OCI-LY7 (cell line): ENCODE data around the gene DOHH. TPM values are rescaled to one million over a fixed set of nuclear protein-coding genes. Genes with fewer than 3 reads are reported as not detected.

Experiments
- BruUV-seq: library from RNA; stranded (reverse); fragments of 400-500 nt; replicated peaks from 2 replicates; lab custom pipeline; 2021; lab: Mats Ljungman, UMichigan
- CTCF ChIA-PET: fragments of 300-600 bp; sonication (Branson Sonifier 250); formaldehyde crosslinking; loops from one replicate; lab custom pipeline; 2022; ENCODE audit warnings: antibody characterized with exemption; ENCODE audit not compliant: unreplicated experiment; lab: Charles Lee
- POLR2A ChIA-PET: fragments of 300-600 bp; sonication (Branson Sonifier 250); formaldehyde crosslinking; loops from one replicate; lab custom pipeline; 2022; ENCODE audit warnings: antibody characterized with exemption; lab: Charles Lee
- DNase-seq: peaks from one replicate; pipeline ENCODE4 v3.0.0-alpha.2; 2015; ENCODE audit warnings: low spot score
- H2AFZ ChIP-seq: fragments of 200-600 bp; sonication (generic), shearing (Covaris generic); 2 replicates; pipeline ENCODE4 v1.6.1; 2014; ENCODE audit warnings: mild to moderate bottlenecking, antibody characterized with exemption, low read length, moderate library complexity
- H3K27ac ChIP-seq: fragments of 200-600 bp; sonication (generic); 2 replicates; pipeline ENCODE4 v1.5.1; 2014; ENCODE audit warnings: mixed run types, low read depth, mild to moderate bottlenecking, moderate library complexity, low read length, inconsistent platforms; ENCODE audit not compliant: poor library complexity, severe bottlenecking
- H3K36me3 ChIP-seq: fragments of 200-600 bp; sonication (generic); 2 replicates; pipeline ENCODE4 v1.6.1; 2014; ENCODE audit warnings: mild to moderate bottlenecking, antibody characterized with exemption, low read length, moderate library complexity, mixed read lengths; ENCODE audit not compliant: insufficient read depth
- H3K4me1 ChIP-seq: fragments of 200-600 bp; sonication (generic); 2 replicates; pipeline ENCODE4 v1.5.1; 2014; ENCODE audit warnings: mild to moderate bottlenecking, low read length; ENCODE audit not compliant: insufficient read depth, poor library complexity, severe bottlenecking
- H3K4me2 ChIP-seq: fragments of 200-600 bp; sonication (generic); 2 replicates; pipeline ENCODE4 v1.6.1; 2014; ENCODE audit warnings: mild to moderate bottlenecking, low read length
- H3K4me3 ChIP-seq: fragments of 200-600 bp; sonication (generic); 2 replicates; pipeline ENCODE4 v1.5.1; 2014; ENCODE audit warnings: mild to moderate bottlenecking, low read depth, low read length; ENCODE audit not compliant: poor library complexity, severe bottlenecking
- H3K79me2 ChIP-seq: fragments of 200-600 bp; sonication (generic); 2 replicates; pipeline ENCODE4 v1.6.1; 2016; ENCODE audit warnings: low read depth, mild to moderate bottlenecking, low read length, moderate library complexity, mixed read lengths; ENCODE audit not compliant: insufficient read depth
- H3K9me2 ChIP-seq: fragments of 200-600 bp; sonication (generic); 2 replicates; pipeline ENCODE4 v1.6.1; 2016; ENCODE audit warnings: mild to moderate bottlenecking, low read length, mixed read lengths; ENCODE audit not compliant: insufficient read depth
- H3K9me3 ChIP-seq: fragments of 200-600 bp; sonication (generic); 2 replicates; pipeline ENCODE4 v1.6.1; 2014; ENCODE audit warnings: mild to moderate bottlenecking, mixed run types, low read length, mixed read lengths
- H4K20me1 ChIP-seq: fragments of 200-600 bp; sonication (generic); 2 replicates; pipeline ENCODE4 v1.6.1; 2014; ENCODE audit warnings: mild to moderate bottlenecking, antibody characterized with exemption, low read length, moderate library complexity, mixed read lengths; ENCODE audit not compliant: insufficient read depth
- CTCF ChIP-seq: fragments of 200-600 bp; sonication (generic); conservative IDR thresholded peaks from 2 replicates; pipeline ENCODE4 v1.5.1; 2014; ENCODE audit warnings: mild to moderate bottlenecking, antibody characterized with exemption, low read length, moderate library complexity, mixed read lengths
- EZH2phosphoT487 ChIP-seq: fragments of 200-600 bp; sonication (generic); IDR thresholded peaks from 2 replicates; pipeline ENCODE4 v1.6.1; 2018; ENCODE audit warnings: low read depth, borderline replicate concordance, mild to moderate bottlenecking, mixed run types, antibody characterized with exemption, low read length, moderate library complexity, mixed read lengths
- intact Hi-C: fragments of 100-400 bp; cut with micrococcal nuclease; formaldehyde crosslinking; loops from one replicate; pipeline ENCODE4 v1.10.0; 2022; ENCODE audit not compliant: unreplicated experiment
- total RNA-seq, 2 experiments: library from RNA; depleted of rRNA in 1 of 2; stranded (reverse); fragments of >200 nt in 1 of 2; shearing (Covaris generic) in 1 of 2; gene quantifications; 2 replicates each; pipeline ENCODE4 v1.2.3, GENCODE V29; 2014 to 2022

DOHH gene
- total RNA-seq, 2 experiments from 2014 or later: 11.3 to 13.1 TPM

GRCh38 chr19:3511506-3512251 is 11.2 kb upstream of the DOHH start:
- Histone ChIP-seq H3K27ac (no peak overlapping the region), H2AFZ (no peak overlapping the region), H3K9me3 (no peaks in the 10 kb centered on the region), H3K4me3 (no peak overlapping the region), H3K4me1 (peaks cover 20% of the 10 kb centered on the region), H3K36me3 (peaks cover 33% of the 10 kb centered on the region; the same call in 1 of the 2 replicates), H3K4me2 (no peak overlapping the region), H4K20me1 (peaks cover 3% of the 10 kb centered on the region; the same call in 1 of the 2 replicates), H3K79me2 (peaks cover 27% of the 10 kb centered on the region), H3K9me2 (no peaks in the 10 kb centered on the region)
- POLR2A ChIA-PET: no interaction called here
- intact Hi-C loops: no loop called here
- no TSS peak for BruUV-seq
- TF ChIP-seq CTCF (no peak), EZH2phosphoT487 (no peak)
- no peak for DNase-seq
- CTCF ChIA-PET: no interaction called here

- no peak for DNase-seq
- Histone ChIP-seq H3K79me2 (peaks cover 31% of the 10 kb centered on the region), H3K4me2 (no peak overlapping the region), H3K9me3 (no peaks in the 10 kb centered on the region), H3K36me3 (peaks cover 33% of the 10 kb centered on the region; the same call in 1 of the 2 replicates), H3K4me1 (peaks cover 10% of the 10 kb centered on the region), H2AFZ (no peak overlapping the region), H3K4me3 (no peak overlapping the region), H4K20me1 (peaks cover 3% of the 10 kb centered on the region; the same call in 1 of the 2 replicates), H3K9me2 (no peaks in the 10 kb centered on the region), H3K27ac (no peak overlapping the region)
- POLR2A ChIA-PET: no interaction called here
- intact Hi-C loops: no loop called here
- no TSS peak for BruUV-seq
- CTCF ChIA-PET: no interaction called here
- TF ChIP-seq EZH2phosphoT487 (no peak), CTCF (no peak)
Observed at GRCh38 chr19:3510727-3511126, 10.3 kb upstream of the DOHH start.

- TF ChIP-seq CTCF: no peak
- no peak for TF ChIP-seq EZH2phosphoT487
- BruUV-seq: no TSS peak
- H3K36me3 ChIP-seq: peaks cover 33% of the 10 kb centered on the region; the same call in 1 of the 2 replicates
- no peak overlapping the region for H3K4me2 ChIP-seq
- CTCF ChIA-PET: no interaction called here
- intact Hi-C loops: loop anchor here (5.0 kb wide), 1 partner anchor 63 kb away; the partner anchor contains the start of gene HMG20B
- POLR2A ChIA-PET: no interaction called here
- peaks cover 31% of the 10 kb centered on the region for H3K79me2 ChIP-seq
- H4K20me1 ChIP-seq: peaks cover 3% of the 10 kb centered on the region; the same call in 1 of the 2 replicates
- H3K27ac ChIP-seq: no peak overlapping the region
- peaks cover 18% of the 10 kb centered on the region for H3K4me1 ChIP-seq
- no peaks in the 10 kb centered on the region for H3K9me3 ChIP-seq
- H3K9me2 ChIP-seq: no peaks in the 10 kb centered on the region
- DNase-seq: no peak
- no peak overlapping the region for H3K4me3 ChIP-seq
- no peak overlapping the region for H2AFZ ChIP-seq
Observed at GRCh38 chr19:3509566-3509989, 9.1 kb upstream of the DOHH start.
